ENCODE measurements around the gene SYNPR.
A peak's percentile ranks its signal among the peaks of the same experiment; 100 is the strongest.

Gene SYNPR

DNA sequence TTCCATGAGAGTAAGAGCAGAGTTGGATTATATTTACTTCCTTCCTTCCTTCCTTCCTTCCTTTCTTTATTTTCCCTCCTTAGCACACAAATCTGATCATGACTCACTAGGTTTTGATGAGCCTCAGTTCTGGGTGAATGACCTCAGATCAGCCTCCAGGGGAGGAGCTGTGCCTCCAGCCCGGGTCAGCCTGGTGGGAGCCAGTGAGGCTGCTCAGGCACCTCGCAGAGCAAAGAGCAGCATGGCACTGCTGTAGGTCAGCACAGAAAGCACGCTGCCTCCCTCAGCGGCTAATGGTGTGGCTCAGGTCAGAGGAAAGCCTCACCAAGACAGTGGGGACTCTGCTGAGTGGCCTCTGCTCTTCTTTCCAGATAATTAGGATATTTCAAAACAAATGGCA, 108.5 kb downstream of the SYNPR start:
- peak; percentile 3 for DNase-seq

DNA sequence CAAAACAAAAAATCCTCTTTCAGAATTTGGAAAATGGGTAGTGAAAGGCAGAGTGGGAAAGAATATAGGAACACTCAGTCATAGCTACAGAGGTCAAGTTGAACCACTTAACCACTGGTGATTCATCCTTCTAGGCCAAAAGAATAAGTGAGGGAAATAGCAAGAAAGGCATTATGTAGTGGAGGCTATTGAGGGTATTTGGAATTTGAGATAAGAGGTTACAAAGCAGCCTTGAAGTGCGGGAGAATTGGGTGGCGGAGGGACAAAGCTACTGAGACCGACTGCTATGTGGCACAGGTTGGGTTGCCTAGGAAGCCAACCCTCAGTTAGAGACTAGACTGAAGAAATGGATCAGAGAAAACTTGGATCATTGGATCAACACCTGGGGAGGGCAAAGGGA, 109.5 kb downstream of the SYNPR start:
- peak; percentile 56 for DNase-seq

GRCh38 chr3:63390710-63391230, 112.7 kb downstream of the SYNPR start:
- peak; percentile 49 for DNase-seq

GRCh38 chr3:63395960-63396359, 117.9 kb downstream of the SYNPR start:
- peak; percentile 53 for DNase-seq

- DNase-seq: peak; percentile 79
Observed at GRCh38 chr3:63400246-63400860, 122.2 kb downstream of the SYNPR start.

DNA sequence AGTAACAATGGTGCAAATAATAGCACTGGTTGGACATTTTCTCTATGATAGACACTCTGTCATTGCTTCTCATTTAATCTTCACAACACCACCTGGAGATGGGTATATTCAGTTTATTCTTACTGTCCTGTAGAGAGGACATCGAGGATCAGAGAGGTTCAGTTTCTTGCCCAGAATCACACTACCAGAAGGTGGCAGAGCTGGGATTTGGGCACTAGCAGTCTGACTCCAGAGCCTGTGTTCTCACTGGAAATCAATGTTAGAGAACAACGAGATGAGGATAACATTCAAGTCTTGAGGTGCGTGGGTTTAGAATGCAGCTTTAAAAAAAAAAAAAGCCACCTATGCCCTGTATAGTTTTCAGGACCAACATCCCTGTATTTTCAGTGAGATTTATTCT, 127.8 kb downstream of the SYNPR start:
- no peak for DNase-seq

- no peak for DNase-seq
Observed at GRCh38 chr3:63413523-63413922, 135.4 kb downstream of the SYNPR start.

- DNase-seq: no peak
Observed at GRCh38 chr3:63414607-63415006, 136.5 kb downstream of the SYNPR start.

DNA sequence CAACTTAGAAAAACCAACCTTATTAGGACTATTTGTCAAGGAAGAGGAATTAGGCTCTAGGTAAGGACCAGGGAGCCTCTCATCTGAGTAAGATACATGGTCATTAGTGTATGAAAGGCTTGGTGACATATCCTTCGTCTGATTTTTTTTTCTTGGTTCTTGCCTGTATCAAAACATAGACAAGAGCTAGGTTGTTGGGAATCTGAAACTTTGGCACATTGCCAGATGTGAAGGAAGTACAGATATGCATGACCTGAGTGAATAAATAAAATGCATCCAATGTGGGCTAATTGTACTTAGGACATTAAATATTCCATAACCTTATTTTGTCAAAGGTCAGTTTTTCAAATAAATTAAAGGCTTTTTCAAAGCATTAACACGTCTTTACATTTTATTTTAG, 151.8 kb downstream of the SYNPR start:
- DNase-seq: no peak

GRCh38 chr3:63430875-63431274, 152.8 kb downstream of the SYNPR start:
- no peak for DNase-seq

DNA sequence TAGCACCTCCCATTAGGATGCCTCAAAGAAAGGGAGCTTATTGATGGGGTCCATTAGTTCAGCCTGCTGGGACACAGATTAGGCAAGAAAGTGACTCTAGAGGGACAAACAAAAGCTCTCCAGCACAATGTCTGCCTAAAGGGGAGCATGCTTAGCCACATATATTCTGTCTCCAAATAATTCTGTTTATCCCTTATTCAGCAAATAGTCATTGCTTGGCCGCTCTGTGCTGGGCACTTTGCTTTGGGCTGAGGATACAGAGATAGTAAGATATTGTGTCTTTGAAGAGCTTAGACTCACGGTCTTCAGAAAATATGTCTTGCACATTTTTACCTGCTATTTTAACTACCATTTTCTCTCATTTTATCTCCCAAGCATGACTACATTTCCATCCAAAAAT, 159.8 kb downstream of the SYNPR start:
- no peak for DNase-seq

DNA sequence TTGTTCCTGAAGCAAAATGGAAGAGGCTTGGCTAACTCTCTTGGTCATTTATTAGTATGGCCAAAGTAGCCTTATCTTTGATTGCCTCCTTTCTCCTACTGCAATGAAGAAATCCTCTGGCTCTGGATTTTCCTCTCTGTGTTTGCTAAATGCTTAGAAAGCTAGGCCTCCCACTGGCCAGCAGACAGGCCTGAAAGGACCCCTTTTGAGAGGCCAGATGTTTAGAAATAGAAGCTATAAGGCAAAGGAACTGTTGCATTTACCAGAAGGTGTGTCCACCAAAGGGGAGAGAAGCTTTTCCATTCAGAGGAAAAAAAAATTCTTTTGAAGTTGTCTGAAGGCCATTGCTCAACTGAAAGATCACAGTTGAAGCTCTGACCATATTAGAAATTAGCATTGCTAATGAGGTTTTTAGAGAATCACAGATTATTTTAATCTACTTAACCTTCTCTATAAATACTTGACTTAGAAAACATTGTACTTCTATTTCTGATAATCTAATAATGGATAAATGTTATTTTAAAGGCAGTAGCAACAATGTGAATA, 160.8 kb downstream of the SYNPR start:
- no peak for DNase-seq

DNA sequence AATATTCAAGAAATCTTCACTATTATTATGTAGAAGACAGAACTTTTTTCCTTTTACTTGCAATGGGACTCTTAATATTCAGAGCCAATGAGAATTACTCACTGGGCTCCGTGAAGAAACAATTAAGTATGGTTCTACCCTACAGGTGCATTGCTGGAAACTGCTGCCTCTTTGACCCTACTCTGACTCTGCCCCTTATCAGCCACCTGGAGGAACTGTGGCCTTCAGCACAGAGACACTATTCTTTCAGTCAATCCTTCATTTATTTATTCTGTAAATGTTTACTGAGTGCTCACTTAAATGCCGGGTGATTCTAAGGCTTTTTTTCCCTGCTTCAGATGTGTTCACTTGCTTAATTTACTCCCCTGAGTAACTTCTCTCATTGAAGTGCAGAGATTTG, 163.2 kb downstream of the SYNPR start:
- no peak for DNase-seq

DNA sequence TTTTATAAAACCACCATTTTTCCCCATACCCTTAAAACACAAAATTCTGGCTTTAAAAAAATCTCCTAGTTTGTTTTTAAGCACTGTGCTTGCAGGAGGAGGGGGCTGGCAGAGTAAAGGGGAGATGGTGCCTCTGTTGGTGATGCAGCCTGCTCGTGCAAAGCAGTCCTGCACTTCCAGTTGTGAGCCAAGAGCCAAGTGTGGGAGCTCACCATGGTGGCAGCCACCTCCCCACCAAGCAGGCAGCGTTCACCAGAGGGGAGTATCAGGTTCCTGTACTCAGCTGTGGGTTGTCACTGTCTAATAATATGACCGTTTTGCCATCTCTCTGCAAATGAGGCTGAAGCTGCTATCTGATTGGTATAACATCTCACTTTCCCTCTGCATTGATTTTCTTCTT, 164.8 kb downstream of the SYNPR start:
- DNase-seq: no peak

GRCh38 chr3:63450023-63450422, 171.9 kb downstream of the SYNPR start:
- peak; percentile 58 for DNase-seq

DNA sequence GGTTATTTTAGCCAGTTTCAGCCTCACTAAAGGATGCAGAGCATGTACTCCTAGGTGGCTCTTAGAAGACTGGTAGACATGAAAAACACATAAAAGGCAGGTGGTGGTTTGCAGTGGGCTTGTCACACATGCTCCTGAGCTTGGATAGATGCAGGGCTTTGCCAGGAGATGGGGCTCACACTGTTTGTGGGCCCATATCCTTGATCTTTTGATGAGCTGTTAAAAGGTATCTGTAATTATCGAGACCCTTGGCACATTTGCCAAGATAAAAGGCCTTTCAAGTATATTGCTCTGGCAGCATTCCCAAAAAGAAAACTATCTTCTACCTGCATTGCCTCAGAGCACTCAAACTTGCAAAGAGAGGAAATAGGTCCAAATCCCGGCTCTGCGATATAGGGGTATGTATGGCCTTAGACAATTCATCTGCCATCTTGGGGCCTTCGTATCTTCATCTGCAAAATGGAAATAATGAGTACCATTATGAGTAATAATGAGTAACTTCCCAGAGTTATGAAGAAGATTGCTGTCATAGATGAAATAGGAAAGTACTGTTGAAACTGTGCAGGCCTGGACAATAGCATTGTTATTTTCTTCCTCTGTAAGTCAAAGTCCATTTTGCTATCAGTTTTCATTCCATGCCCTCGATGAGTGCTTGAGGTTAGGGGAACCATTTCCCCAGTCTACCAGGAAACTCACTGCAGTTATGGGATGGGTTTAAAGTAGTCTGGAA, 172.7 kb downstream of the SYNPR start:
- DNase-seq: peak; percentile 7

GRCh38 chr3:63456901-63457300, 178.8 kb downstream of the SYNPR start:
- DNase-seq: no peak

DNA sequence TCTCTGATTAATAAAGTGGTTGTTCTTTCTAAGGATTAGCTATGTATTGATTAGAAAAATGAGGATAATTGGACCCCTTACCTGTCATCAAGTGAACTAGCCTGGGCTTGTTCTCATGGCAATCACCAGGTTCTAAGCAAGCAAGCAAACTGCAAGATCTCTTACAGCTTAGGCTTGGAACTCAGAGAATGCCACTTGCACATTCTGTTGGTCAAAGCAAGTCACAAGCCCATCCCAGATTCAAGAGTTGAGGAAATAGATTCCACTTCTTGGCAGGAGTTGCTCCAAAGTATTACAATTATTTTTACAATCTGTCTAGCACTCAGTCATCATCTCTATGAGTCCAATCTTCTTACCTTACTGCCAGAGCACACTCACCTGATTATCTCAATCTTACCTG, 180.3 kb downstream of the SYNPR start:
- no peak for DNase-seq

- DNase-seq: no peak
Observed at GRCh38 chr3:63462732-63463131, 184.6 kb downstream of the SYNPR start.

DNA sequence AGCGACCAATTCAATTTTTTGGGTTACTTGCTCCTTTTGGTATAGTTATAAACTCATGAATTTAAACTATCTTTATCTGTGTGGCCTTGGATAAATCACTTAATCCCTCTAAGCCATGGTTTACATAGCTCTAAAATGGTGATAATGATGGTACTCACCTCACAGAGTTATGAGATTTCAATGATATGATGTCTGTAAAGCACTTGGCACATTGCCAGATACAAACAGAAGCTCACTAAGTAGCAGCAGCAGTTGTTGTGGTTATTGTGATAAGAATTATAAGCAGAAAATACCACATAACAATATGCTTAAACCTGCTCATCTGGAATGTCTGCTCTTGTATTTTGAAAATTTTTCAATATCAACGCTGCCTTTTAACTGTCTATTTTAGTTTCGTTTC, 189.3 kb downstream of the SYNPR start:
- DNase-seq: no peak

- DNase-seq: no peak
Observed at GRCh38 chr3:63470745-63471144, 192.6 kb downstream of the SYNPR start.

- no peak for DNase-seq
Observed at GRCh38 chr3:63471781-63472180, 193.7 kb downstream of the SYNPR start.

GRCh38 chr3:63473641-63474166, 195.6 kb downstream of the SYNPR start:
- DNase-seq: no peak
